ENCODE results near the gene KRT78.
A peak's percentile ranks its signal among the peaks of the same experiment; 100 is the strongest.
"Not testable (repeated sequence)": the region's sequence is repeated elsewhere in the genome, so short reads cannot be mapped to it uniquely, and the experiment has no call there.

Gene KRT78

GRCh38 chr12:52871291-52872039 lies 22.7 kb upstream of the KRT78 start:
- no peak for DNase-seq

GRCh38 chr12:52870361-52871290 lies 21.8 kb upstream of the KRT78 start:
- peak; percentile 62 to 77 for DNase-seq

GRCh38 chr12:52867642-52868041 lies 18.8 kb upstream of the KRT78 start:
- DNase-seq, result peak; percentile 46 to 51

GRCh38 chr12:52867152-52867551 lies 18.4 kb upstream of the KRT78 start:
- no peak for DNase-seq

DNA sequence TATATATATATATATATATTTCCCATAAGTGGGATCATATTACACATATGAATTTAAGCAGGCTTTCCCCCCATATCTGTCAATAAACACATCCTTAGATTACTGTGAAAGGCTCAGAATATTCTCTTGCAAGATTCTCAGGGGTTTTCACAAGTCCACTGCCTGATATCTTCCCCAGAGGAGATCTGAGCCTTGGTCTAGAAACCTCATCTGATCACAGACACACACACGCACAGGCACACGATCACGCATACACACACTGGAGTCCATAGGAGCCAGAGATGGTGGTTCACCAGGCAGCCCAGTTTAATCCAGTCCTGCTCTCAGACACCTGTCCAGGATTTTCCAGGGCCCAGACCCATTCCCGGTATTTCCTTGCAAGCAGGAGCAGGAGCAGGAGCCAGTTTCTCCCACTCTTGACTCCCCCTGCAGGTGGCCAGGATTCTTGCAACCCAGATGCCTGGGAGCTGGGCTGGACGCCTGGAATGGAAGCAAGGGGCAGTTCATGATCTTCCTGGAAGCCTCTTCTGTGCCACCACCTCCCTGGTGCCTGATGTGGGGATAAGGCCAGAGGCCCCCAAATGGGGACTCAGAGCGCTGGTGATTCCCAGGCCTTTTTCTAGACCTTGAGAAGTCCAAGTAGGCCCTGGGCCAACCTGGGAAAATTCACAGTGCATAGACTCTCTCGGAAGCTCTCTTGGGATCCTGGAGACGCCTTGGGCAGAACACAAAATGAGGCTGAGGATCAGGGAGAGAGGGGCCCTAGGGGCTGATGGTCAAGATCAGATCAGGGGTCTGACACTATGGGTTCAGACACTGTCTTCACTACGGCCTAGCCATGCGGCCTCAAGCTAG lies 16.5 kb upstream of the KRT78 start:
- no peak for DNase-seq

GRCh38 chr12:52862023-52862422 lies 13.2 kb upstream of the KRT78 start:
- DNase-seq, result no peak

- DNase-seq, result no peak
Observed at GRCh38 chr12:52861511-52861910, 12.7 kb upstream of the KRT78 start.

GRCh38 chr12:52860102-52860823 lies 11.5 kb upstream of the KRT78 start:
- no peak for DNase-seq

DNA sequence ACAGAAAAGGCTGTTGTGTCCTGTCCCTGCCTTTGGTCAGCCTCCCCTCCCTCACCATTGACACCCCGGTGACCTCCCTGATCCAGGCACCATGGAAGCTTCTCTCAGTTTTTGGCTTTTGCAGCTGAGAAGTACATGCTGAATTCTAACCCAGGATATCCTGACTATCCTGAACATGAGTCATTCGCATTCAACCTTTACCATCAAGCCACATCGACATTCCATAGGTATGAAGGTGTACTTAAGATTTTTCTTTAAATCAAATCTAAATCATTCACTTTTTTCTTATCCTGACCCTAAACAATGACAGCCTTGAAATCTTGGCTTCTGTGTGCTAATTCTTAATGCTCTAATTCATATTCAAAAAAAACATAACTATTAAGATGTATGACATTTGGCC lies 8.7 kb upstream of the KRT78 start:
- DNase-seq, result no peak

DNA sequence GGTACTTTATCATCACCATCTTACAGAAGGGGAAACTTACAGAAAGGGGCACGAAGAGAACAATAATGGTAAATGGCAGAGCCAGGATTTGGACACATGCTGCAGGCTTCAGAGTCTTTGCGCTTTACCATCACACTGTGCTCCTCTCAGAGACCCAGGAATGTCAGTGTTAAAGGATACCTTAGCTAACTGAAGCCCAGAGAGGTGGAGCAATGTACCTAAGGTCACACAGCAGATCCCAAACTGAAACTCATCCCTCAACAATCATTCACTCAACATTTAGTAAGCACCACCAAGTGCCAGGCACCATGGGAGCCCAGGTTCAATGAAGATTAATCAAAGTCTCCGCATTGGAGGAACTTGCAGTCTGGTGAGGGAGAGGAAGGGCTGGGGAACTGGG lies 8.0 kb upstream of the KRT78 start:
- no peak for DNase-seq

DNA sequence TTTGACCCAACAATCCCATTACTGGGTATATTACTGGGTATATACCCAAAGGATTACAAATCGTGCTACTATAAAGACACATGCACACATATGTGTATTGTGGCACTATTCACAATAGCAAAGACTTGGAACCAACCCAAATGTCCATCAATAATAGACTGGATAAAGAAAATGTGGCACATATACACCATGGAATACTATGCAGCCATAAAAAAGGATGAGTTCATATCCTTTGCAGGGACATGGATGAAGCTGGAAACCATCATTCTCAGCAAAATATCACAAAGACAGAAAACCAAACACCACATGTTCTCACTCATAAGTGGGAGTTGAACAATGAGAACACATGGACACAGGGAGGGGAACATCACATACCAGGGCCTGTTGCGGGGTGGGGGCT lies 7.3 kb upstream of the KRT78 start:
- DNase-seq, result not testable (repeated sequence)

DNA sequence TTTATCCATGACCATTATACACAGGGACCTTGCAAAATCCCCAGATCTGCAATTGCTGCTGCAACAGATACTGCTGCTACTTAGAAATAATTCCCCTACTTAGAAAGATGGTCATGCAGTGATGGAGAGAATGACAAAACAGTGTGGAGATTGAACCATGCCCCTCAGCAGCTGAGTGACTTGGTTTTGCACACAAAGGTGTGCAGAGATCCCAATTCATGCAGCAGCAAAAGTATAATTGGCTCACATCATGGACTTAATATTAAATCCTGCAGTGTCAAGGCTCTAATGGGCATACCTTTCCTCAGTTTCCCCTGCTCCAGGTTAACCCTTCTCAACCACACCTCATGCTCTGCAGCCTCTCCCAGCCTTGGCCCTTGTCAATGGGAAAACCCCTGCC lies 3.0 kb upstream of the KRT78 start:
- DNase-seq, result no peak

- DNase-seq, result no peak
Observed at GRCh38 chr12:52850681-52851080, 1.9 kb upstream of the KRT78 start.

DNA sequence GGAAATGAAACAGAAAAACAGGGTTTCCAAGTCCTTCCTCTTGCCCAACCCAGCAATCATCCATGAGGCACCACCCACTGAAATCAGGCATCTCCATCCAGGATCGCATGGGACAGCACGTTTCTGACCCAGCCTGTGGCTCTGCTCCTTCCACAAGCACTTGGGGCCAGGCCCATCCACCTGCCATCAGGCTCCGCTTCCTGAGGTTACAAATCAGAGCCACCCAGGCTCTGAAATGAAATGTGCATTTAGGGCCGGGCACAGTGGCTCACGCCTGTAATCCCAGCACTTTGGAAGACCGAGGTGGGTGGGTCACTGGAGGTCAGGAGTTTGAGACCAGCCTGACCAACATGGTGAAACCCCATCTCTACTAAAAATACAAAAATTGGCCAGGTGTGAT lies 717 bp upstream of the KRT78 start:
- no peak for DNase-seq

- DNase-seq, result no peak
Observed at GRCh38 chr12:52847335-52848102, 1.3 kb downstream of the KRT78 start.

GRCh38 chr12:52846356-52846970 lies 2.3 kb downstream of the KRT78 start:
- DNase-seq, result no peak

- no peak for DNase-seq
Observed at GRCh38 chr12:52845946-52846345, 2.8 kb downstream of the KRT78 start.

DNA sequence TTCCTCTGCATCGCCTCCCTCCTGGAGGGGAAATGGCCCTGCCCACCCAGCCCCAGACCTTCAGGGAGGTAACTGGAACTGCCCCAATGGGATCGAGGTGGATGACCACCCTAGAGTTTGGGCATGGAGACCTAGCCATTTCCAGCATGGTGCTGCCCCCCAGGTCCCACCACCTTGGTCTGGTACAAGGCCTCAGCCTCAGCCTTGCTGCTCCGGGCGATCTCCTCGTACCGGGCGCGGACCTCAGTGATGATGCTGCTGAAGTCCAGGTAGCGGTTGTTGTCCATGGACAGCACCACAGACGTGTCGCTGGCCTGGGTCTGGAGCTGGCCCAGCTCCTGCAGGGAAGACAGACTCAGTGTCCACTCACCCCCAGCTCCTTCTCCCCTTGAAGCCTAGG lies 4.4 kb downstream of the KRT78 start:
- DNase-seq, result no peak

DNA sequence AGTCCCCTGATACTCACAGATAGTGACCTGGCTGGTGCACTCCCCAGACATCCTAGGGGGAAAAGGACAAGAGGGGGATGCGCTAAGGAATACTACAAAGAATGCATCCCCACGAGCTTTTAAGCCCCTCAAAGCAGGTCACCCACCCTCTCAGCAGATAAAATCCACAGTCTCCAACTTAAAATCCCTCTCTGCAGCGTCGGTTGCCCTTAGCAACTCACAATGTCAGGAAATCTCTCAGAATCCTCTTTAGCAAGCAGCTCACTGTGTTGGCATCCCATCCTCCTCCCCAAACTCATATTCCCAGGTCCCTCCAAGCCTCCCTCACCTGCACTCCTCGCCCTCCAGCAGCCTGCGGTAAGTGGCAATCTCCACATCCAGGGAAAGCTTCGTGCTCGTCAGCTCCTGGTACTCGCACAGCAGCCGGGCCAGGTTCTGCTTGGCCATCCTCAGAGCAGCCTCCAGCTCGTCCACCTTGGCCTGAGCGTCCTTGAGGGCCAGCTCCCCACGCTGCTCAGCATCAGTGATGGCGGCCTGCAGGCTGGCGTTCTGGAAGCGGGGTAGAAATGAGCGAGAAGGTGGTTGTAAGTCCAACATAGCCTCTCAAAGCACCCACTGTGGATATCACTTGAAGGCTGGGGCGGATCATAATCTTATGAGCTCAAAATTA lies 9.2 kb downstream of the KRT78 start:
- no peak for DNase-seq

- DNase-seq, result no peak
Observed at GRCh38 chr12:52838609-52839435, 10.0 kb downstream of the KRT78 start.
